Panc1 (cell line): ENCODE data around the gene ADCK2.

ENCODE experiments used
- POLR2AphosphoS5 ChIP-seq: IDR thresholded peaks from 2 replicates; pipeline ENCODE4 v1.6.1; 2012; ENCODE audit warnings: mild to moderate bottlenecking, low read depth, low read length, moderate library complexity
- SIN3A ChIP-seq: IDR thresholded peaks from 2 replicates; pipeline ENCODE4 v1.6.1; 2012; ENCODE audit warnings: low read depth, mild to moderate bottlenecking, low read length, moderate library complexity, borderline replicate concordance; ENCODE audit not compliant: insufficient read depth
- TF ChIP-seq, protein P1 (sequence below): fragments of 450-650 bp; IDR thresholded peaks from 2 replicates; pipeline ENCODE4 v1.5.1; 2017; ENCODE audit warnings: mild to moderate bottlenecking

DNA sequence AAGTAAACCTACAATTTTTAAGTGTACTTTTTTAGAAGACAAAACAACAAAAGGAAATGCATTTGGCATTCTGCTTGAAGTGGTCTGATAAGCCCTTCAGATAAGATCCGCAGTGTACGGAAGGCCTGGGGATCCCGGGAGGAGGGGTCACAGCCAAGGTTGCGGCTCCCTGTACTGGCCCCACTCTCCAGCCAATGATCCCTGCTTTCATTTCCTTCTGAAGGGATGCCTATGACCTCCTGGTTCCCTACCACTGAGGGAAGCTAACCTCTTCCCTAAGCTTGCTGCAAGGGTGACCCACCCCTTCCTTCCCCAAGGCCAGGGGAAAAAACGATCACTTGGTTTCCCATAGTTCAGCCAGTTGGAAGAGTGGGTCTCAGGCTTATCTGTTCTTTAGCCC is 37.4 kb upstream of the ADCK2 start:
- TF ChIP-seq, protein P1, sequence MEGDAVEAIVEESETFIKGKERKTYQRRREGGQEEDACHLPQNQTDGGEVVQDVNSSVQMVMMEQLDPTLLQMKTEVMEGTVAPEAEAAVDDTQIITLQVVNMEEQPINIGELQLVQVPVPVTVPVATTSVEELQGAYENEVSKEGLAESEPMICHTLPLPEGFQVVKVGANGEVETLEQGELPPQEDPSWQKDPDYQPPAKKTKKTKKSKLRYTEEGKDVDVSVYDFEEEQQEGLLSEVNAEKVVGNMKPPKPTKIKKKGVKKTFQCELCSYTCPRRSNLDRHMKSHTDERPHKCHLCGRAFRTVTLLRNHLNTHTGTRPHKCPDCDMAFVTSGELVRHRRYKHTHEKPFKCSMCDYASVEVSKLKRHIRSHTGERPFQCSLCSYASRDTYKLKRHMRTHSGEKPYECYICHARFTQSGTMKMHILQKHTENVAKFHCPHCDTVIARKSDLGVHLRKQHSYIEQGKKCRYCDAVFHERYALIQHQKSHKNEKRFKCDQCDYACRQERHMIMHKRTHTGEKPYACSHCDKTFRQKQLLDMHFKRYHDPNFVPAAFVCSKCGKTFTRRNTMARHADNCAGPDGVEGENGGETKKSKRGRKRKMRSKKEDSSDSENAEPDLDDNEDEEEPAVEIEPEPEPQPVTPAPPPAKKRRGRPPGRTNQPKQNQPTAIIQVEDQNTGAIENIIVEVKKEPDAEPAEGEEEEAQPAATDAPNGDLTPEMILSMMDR = no peak
- TF ChIP-seq SIN3A (no peak), POLR2AphosphoS5 (no peak)
